CD4-positive, alpha-beta T cell treated with Interleukin-12 subunit alpha and Interleukin-12 subunit beta, for 1 hour (primary cell): ENCODE results near the gene SRRT.
"Not testable (repeated sequence)": the region's sequence is repeated elsewhere in the genome, so short reads cannot be mapped to it uniquely, and the experiment has no call there.

Experiments
- DNase-seq: peaks from one replicate; pipeline ENCODE4 v3.0.0-alpha.2; 2020

Gene SRRT

GRCh38 chr7:100874577-100875355 lies at the start of gene SRRT:
Gene SRRT (plus strand): TSS chr7:100875103. CDS start chr7:100875591, 488 bp downstream.
- peak; percentile 98 for DNase-seq

GRCh38 chr7:100825215-100825671 lies 49.7 kb upstream of the SRRT start:
- no peak for DNase-seq

- DNase-seq: no peak
Observed at GRCh38 chr7:100825751-100826513, 49.0 kb upstream of the SRRT start.

GRCh38 chr7:100826514-100827329 lies 48.2 kb upstream of the SRRT start:
- no peak for DNase-seq

GRCh38 chr7:100827330-100828226 lies 47.3 kb upstream of the SRRT start, which contains the start of gene EPHB4:
Gene EPHB4 (minus strand): TSS chr7:100827523. CDS start chr7:100827030, 493 bp downstream.
- DNase-seq: no peak

GRCh38 chr7:100829150-100829716 lies 45.7 kb upstream of the SRRT start:
- no peak for DNase-seq

- no peak for DNase-seq
Observed at GRCh38 chr7:100830396-100830795, 44.5 kb upstream of the SRRT start.

- no peak for DNase-seq
Observed at GRCh38 chr7:100832281-100832633, 42.6 kb upstream of the SRRT start.

- DNase-seq: no peak
Observed at GRCh38 chr7:100835903-100836811, 38.7 kb upstream of the SRRT start.

GRCh38 chr7:100836812-100837098 lies 38.1 kb upstream of the SRRT start:
- no peak for DNase-seq

GRCh38 chr7:100837099-100837836 lies 37.6 kb upstream of the SRRT start:
- peak; percentile 81 for DNase-seq

GRCh38 chr7:100839361-100839760 lies 35.5 kb upstream of the SRRT start:
- no peak for DNase-seq

- no peak for DNase-seq
Observed at GRCh38 chr7:100840470-100841100, 34.3 kb upstream of the SRRT start.

- DNase-seq: no peak
Observed at GRCh38 chr7:100847360-100847759, 27.5 kb upstream of the SRRT start.

GRCh38 chr7:100852048-100852872 lies 22.6 kb upstream of the SRRT start, which contains the start of gene SLC12A9:
Gene SLC12A9 (plus strand): TSS chr7:100852713. CDS start chr7:100854198, 1,485 bp downstream.
- peak; percentile 86 for DNase-seq

GRCh38 chr7:100854146-100854895 lies 20.6 kb upstream of the SRRT start:
- no peak for DNase-seq

GRCh38 chr7:100854899-100855298 lies 20.0 kb upstream of the SRRT start:
- not testable (repeated sequence) for DNase-seq

- no peak for DNase-seq
Observed at GRCh38 chr7:100855515-100855914, 19.4 kb upstream of the SRRT start.
